HG03457 (cell line): Measurements from ENCODE around the gene GSTM3.
"Not testable (repeated sequence)": the region's sequence is repeated elsewhere in the genome, so short reads cannot be mapped to it uniquely, and the experiment has no call there.

ENCODE experiments used
- ATAC-seq: cut with Tn5 transposase; IDR thresholded peaks from one replicate; pipeline ENCODE4 v1.9.1; 2021; ENCODE audit warnings: moderate number of reproducible peaks; ENCODE audit not compliant: unreplicated experiment

The GSTM3 gene

DNA sequence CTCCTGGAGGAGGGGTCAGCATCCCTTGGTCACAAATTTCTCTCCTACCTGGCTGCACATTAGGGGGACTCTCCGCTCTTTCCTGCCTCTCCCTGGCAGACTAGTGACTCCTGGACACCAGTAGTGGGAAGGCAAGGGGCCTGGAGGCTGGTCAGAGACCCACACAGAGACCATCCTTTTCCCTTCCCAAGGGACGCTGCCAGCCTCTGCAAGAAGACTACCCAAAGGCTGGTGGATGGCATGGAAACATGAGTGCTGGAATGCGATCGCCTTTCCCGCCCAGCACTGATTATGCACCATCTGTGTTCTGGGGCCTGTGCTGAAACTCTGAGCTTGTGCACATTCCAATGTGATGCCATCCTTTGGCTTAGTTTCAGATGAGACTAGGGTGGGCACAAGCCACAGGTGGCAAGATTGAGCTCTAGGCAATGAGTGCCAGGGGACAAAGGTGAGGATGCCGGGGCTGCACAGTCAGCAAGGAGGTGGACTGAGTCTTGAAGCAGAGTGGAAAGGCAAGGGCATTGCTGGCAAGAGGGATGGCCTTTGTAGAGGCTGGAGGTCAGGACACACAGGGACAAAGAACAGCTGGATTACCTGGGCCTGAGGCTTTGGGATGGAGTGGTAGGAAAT is 35.5 kb upstream of the GSTM3 start:
- no peak for ATAC-seq

DNA sequence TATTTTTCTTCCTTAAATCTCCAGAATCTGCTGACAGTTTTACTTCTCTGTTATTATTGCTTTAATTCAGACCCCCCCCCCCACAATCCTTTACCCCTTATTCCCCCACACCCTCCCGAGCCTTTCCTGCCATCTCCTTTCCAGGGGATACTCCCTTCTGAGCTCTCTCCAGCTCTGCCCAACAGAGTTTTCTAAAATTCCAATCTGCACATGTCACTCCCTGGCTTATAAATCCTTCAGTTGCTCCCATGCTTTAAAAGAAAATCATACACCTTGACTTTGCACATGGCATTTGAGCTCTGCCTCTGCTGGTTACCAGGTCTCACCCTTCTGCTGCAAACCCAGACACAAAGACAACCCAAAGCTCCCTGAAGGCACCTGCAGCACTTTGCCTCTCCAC is 34.6 kb upstream of the GSTM3 start:
- no peak for ATAC-seq

DNA sequence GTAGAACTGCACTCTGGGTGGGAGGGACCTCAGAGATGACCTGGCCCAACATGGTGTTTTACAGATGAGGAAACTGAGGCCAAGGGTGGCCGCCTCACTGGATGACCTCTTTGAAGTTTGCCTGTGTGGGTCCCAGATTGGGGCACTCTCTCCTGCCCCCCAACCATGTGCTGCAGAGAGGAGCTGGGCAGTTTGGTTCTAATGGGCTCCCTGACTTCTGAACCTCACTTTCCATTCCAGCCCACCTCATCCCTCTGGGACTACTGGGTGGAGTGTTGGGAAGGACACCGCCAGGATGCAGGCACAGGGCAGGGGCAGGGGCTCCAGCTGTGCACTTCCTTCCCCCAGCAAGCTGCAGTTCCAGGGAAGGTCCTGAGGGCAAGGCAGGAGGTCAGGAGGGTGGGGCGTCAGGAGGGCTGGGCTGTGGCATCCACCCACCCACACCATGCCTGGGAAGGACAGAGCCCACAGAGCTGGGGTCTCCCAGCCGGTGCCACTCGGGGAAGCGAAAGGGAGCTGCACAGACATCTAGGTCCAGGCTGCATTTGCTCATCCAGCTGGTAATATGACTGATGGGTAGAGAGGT is 33.2 kb upstream of the GSTM3 start:
- ATAC-seq: no peak

DNA sequence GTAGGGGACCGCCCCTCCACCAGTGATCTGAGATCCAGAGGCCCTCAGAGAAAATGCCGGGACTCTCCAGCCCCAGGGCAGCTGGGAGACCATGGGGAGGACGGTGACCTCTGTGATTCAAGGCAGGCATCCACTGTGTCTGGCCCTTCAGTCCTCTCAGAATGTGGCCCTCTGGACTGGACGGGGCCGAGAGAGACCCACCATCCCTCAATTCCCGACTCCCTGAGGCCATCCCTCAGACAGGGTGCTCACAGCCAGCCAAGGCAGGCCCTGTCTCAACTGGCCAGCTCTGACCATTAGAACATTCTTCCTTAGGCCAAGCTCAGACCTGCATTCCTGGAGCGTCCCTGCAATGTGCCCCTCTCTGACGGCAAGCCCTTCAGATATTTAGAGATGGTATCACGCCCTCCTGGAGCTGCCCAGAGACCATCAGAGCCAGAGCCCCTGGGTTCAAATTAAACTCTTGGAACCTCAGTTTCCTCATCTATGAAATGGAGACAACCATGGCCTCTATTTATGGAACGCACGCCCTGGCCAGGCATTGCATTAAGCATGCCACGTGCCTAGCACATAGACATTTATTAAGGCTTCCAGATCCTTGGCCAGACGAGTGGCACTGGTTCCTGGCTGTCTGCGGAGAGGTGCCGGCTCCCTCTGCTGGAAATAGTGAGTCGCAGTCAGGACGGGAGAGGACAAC is 32.5 kb upstream of the GSTM3 start:
- no peak for ATAC-seq

DNA sequence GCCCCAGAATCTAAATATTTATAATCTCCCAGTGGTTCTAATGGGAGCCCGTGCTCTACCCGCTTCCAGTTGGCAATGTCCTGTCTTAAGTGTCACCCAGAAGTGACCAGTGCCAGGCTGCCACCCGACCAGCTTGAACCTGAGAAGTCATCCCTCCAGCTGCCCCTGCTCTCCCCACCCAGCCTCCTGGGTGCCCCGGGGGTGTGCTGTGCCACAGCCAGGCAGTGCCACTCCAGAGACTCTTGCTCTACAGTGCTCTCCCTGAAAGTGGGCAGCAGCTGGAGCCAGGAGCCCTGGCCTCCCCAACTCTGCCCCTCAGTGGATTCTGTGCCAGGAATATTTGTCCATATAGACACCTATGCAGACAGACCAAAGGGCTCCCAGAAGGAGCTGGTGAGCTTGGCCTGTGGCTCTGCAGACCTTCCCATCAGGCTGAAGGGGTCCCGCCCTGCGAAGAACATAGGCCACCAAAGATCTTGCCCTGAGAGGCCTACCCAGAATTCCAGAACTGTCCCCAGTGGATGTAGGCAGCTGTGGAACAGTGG is 31.9 kb upstream of the GSTM3 start:
- ATAC-seq: no peak

DNA sequence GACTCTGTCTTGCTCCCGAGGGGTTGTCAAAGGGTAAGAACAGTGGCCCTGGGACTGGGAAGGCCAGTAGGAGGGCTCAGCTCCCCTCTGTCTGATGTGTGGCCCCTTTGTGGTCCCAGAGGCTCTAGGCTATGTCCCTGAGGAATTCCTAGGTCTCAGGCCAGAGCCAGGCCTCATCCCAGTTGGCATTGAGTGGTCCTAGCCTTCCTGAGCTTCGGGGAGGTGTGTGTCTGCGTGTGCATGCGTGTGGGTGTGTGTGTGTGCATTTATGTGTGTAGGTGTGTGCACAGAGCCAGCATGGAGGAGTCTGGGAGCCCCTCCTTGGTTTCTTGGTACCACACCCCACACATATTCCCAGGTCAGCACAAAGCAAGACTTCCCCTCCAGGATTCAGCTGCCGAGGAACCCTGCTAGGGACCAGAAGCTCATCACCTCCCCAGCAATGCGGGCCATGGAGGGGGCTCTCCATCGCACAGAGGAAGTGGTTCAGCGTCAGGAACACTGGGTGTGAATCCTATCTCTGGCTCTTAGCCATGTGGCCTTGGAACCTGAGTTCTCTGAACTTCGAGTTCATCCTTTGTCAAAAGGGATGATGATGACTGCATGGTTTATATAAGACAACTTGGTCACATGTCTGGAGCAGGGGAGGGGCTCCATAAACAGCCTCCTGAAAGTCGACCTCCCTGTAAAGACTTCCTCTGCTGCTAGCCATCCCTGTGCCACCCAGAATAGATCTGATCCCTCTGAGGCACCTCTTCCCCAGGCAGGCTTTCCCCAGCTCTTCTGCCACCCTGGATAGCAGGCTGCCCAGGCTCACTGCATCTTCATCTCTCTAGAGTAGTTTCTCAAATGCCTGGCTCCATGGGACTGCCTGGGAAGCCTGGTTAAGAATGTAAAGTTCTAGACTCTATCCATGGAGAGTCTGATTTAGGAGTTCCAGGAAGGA is 31.1 kb upstream of the GSTM3 start:
- no peak for ATAC-seq

DNA sequence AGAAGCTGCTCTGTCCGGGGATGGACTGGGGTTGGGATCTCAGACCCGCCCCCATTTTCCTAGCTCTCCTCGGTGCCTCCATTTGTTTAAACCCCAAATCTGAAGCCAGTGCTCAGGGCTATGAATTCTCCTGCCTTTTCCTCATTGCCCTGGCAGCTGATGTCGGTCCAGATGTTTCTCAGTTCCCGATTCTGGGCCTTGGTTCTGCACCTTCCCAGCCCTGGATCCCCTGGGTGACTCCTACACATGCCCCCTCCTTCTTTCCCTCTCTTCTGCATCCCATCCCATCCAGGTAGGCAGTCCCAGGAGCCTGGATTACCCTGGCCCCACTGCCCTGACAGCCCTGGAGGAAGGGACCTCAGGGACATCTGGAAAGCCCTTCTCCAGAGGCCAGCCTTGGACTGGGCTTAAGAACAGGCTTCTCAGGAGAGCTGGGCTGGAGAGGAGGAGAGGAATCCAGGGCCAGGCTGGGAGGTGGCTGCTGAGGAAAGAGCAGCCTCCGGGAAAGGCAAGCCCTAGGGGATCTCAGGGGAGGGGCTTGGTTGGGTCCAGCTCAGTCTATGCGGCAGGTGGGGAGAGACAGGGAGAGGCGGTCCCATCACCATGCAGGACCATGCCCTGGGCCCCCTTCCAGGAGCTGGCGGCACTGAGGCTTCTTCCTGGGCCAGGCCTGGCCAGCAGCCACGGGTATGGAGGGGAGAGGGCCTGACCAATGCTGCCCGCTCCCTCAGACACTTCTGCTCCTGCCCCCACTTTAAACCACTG is 29.7 kb upstream of the GSTM3 start:
- no peak for ATAC-seq

DNA sequence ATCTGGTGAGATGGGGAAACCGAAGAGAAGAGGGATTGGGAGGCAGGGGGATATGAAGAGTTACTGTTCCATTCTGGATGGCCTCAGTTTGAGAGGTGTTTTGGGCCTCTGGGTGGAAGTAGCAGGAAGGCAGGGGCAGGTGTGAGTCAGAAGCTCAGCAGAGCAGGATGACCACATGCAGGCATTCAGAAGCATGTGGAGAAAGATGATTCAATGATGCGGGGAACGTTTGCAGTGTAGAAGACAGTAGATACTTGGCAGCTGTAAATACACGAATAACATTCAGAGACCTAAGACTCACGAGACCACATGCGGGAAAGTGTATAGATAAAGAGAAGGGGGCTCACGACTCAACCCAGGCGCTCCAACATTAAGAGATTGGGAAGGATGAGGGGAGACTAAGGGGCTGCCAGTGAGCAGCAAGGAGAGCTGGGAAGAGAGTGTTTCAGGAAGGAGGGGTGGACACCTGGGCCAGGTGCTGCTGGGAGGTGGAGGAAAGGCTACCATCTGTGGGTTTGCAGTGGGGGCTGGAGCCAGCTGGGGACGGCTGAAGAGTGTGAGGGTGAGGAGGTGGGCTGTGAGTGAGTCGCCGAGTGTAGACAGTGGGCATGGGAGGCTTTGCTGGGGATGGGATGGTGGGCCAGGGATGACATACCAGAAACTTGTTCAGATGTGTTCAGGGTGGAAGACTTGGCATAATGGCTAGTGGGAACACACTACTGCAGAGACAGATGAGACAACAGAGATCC is 28.7 kb upstream of the GSTM3 start:
- ATAC-seq: no peak

DNA sequence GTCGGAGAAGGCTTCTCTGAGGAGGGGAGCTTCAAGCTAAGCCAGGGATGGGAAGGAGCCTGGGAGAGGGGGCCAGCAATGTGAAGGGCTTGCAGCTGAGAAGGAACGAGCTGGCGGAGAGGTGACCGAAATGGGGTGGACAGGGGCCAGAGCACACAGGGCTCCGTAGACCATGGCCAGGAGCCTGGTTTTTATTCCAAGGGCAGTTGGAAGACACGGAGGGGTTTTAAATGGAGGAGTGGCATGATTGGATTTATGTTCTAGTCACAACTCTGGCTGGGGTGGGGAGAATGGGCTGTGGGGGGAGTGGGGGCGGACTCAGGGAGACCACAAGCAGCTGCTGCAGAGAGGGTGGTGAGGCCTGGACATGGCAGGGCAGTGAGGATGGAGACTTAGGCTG is 28.0 kb upstream of the GSTM3 start:
- ATAC-seq: no peak

DNA sequence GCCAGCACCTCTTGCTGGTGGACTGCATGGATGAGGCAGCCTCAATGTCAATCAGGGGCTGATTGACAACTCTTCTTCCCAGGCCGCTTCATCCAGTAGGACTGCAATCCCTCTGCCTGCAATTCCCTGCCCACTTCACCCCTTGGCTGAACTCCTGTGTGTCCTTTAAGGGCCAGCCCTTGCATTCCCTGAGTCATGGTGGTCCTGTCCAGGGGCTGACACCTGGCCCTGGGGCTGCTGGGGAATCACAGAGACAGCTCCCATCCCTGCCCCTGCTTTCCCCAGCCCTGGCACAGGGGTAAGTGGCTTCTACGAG is 27.5 kb upstream of the GSTM3 start:
- no peak for ATAC-seq

DNA sequence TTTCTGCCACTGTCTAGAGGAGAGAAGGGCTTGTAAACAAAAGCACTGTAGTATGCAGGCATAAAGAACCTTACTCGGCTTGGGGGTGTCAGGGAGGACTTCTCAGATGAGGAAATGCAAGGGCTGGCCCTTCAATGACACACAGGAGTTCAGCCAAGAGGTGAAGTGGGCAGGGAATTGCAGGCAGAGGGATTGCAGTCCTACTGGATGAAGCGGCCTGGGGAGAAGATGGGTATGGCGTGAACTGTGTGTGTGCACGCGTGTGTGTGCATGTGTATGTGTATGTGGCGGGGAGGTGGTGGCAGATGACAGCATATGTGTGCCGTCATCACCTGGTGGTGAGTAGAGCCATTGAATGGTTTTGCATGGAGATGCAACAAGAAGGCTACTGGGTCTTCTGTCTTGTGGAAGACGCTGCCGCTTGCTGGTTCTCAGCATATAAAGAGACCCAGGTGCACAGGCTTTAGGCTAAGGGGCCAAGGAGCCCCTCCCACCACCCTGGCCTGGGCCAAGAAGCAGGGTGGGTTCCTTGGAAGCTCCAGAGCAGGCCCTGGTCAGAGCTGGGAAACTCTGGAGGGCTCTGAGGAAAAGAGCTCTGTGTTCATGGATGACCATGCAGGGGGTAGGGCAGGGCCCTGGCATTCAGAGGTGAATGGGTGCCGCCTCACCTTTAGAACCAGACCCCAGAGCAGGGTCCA is 26.9 kb upstream of the GSTM3 start:
- no peak for ATAC-seq

DNA sequence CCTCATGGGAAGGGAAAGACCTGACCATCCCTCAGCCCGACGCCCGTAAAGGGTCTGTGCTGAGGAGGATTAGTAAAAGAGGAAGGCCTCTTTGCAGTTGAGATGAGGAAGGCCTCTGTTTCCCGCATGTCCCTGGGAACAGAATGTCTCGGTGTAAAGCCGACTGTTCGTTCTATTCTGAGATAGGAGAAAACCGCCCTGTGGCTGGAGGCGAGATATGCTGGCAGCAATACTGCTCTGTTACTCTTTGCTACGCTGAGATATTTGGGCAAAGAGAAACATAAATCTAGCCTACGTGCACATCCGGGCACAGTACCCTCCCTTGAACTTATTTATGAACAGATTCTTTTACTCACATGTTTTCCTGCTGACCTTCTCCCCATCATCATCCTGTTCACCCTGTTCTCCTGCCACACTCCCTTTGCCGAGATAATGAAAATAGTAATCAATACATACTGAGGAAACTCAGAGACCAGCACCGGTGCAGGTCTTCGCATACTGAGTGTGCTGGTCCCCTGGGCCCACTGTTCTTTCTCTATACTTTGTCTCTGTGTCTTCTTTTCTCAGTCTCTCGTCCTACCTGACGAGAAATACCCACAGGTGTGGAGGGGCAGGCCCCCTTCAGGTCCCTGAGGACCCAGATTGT is 26.3 kb upstream of the GSTM3 start:
- ATAC-seq: not testable (repeated sequence)

DNA sequence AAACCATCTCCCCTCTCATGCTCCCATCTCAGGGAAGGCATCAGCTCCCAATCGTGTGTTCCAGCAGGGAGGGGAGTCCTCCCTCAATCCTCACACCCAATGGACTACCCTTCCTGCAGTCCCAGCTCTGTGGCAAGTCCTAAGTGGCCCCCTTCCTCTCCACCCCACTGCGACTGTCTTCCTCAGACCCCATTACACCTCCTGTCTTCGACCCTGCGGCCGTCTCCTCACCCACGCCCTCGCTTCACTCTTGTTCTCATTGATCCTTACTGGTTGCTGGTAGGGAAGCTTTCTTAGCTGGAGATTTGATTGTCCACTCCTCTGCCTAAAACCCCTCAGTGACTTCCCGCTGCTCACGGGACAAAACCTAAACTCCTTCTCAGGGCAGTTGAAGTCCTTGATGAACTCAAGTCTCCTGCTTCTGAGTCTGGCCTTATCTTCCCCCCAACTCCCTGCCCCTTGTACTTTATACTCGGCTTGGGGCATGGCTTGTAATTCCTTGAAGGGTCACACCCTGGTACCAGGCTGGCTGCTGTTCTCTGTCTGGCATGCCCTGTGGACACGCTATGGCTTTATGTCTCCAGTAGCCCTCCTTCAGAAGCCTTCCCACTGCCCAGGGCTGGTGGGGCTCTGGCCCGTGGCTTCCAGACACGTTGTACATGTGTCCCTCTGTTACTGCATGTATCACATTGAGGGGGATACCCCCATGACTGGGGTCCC is 25.2 kb upstream of the GSTM3 start:
- no peak for ATAC-seq

DNA sequence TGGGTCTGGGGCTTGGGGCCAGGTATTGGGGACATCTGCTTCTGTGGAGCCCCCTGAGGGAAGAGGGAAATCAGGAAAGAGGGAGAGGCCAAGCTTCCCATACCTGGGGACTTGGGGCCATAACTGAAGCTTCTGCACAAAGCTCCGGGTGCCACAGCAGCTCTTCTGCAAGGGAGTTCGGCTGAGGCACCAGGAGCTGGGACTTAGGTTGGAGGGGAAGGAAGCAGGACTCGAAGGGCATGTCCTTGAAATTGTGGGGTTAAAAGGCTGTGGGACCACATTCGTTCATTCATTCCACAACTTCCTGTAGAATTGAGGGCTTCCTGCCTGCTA is 24.6 kb upstream of the GSTM3 start:
- no peak for ATAC-seq

DNA sequence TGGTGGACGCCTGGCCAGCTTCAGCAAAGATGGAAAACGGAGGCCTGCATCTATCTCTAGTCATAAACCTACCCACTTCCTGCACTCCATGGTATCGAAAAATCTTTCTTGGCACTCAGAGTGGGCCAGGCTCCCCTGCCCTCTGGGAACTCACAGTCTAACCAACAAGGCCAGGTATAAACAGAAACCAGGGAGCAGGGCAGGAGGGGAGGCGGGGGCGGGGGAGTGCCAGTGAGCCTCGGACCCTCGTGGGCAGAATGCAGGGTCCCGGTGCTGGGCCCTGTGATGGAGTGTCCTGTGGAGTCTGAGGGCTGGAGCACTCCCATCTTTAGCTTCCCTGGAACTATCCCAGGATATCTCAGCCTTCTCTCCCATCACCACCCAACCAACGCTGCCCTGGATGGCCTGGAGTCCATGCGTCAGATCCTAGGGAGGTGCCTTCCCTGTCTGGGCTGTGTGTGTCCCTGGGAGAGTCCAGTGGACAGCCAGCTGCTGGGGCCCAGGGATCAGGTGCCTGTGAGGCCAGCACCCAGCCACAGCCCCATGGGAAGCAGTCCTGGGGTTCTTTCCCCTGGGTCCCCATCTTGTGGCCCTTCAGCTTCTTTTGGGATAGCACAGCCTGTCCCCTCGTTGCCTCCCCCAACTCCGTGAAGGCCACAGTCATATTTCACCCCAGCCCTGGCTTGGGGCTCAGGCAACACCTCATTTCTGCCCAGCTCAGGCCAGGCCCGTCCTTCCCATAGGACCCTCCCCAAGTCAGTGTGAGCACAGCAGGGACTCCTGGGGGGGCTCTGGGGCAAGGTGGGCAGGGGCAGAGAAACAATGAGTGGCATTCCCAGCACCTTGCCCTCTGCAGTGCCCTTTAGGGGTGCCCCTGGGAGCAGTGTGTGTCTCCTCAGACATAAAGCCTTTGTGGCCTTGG is 24.0 kb upstream of the GSTM3 start:
- no peak for ATAC-seq

DNA sequence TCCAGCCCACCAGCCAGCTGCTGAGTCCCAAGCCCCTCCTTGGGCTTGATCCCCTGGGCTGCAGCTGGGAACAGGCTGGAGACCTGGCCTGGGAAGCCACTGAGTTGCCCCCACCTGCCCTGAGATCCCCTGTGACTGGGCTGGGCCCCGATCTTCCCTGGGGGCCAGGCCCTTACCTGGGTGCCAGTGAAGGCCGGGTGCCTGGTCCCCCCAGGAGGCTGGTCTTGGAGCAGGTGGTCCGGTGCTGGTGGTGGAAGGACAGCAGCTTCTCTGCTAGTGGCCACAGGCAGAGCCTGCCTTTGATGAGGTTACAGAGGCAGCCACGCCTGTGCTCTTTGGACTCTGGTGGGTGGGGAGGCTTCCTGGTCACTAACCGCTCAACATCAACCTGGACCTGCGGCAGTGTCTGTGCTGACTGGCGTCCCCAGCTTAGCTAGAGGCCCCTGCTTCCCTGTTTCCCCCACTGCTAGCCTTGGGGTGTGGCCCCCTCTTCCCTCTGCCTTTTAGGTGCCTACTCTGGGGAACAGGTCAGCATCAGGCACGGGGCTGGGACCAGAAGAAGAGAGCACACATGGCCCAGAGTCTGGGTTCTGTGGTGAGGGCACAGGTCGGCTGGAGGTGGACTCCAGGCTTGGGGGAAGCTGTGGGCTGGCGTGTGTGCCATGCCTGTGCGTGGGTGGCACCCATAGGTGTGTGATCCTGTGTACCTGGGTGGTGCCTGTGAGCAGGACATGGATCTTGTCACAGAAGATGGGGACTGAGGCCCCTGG is 23.0 kb upstream of the GSTM3 start, which contains the start of gene EPS8L3:
TSS of gene EPS8L3 (minus strand) at position 278 of the 770 bp plus-strand sequence. CDS start 2,174 bp downstream, outside the sequence.
- ATAC-seq: no peak
